AG08396 (cell line): ENCODE data around the gene DRD3.

Experiments used
- DNase-seq: peaks from one replicate; pipeline ENCODE4 v3.0.0; 2012; ENCODE audit warnings: low spot score, mixed read lengths

DRD3 gene

GRCh38 chr3:114178770-114179368 lies at the start of gene DRD3:
Gene DRD3, minus strand, starts transcription at chr3:114179052. Its CDS starts 7,060 bp downstream, at chr3:114171992.
- peak; percentile 31 for DNase-seq

- DNase-seq: no peak
Measured at GRCh38 chr3:114227076-114227475, 48.2 kb upstream of the DRD3 start.

- no peak for DNase-seq
Measured at GRCh38 chr3:114226313-114226712, 47.5 kb upstream of the DRD3 start.

- no peak for DNase-seq
Measured at GRCh38 chr3:114223143-114223542, 44.3 kb upstream of the DRD3 start.

GRCh38 chr3:114221881-114222264 lies 43.0 kb upstream of the DRD3 start:
- no peak for DNase-seq

GRCh38 chr3:114221165-114221880 lies 42.5 kb upstream of the DRD3 start:
- DNase-seq: no peak

GRCh38 chr3:114219741-114220140 lies 40.9 kb upstream of the DRD3 start:
- no peak for DNase-seq

GRCh38 chr3:114218578-114219185 lies 39.8 kb upstream of the DRD3 start:
- no peak for DNase-seq

- no peak for DNase-seq
Measured at GRCh38 chr3:114218006-114218405, 39.2 kb upstream of the DRD3 start.

- DNase-seq: no peak
Measured at GRCh38 chr3:114217266-114217665, 38.4 kb upstream of the DRD3 start.

- peak; percentile 48 for DNase-seq
Measured at GRCh38 chr3:114216186-114216970, 37.5 kb upstream of the DRD3 start.

- no peak for DNase-seq
Measured at GRCh38 chr3:114214542-114215341, 35.9 kb upstream of the DRD3 start.

- peak; percentile 71 for DNase-seq
Measured at GRCh38 chr3:114213627-114214541, 35.0 kb upstream of the DRD3 start.

- DNase-seq: peak; percentile 19
Measured at GRCh38 chr3:114213292-114213626, 34.4 kb upstream of the DRD3 start.

- DNase-seq: no peak
Measured at GRCh38 chr3:114212646-114213045, 33.8 kb upstream of the DRD3 start.

GRCh38 chr3:114207768-114208167 lies 28.9 kb upstream of the DRD3 start:
- no peak for DNase-seq

- DNase-seq: no peak
Measured at GRCh38 chr3:114206342-114206741, 27.5 kb upstream of the DRD3 start.

GRCh38 chr3:114205541-114205940 lies 26.7 kb upstream of the DRD3 start:
- no peak for DNase-seq

GRCh38 chr3:114194750-114195149 lies 15.9 kb upstream of the DRD3 start:
- DNase-seq: no peak

- DNase-seq: no peak
Measured at GRCh38 chr3:114192136-114192535, 13.3 kb upstream of the DRD3 start.

GRCh38 chr3:114186501-114186900 lies 7.6 kb upstream of the DRD3 start:
- DNase-seq: no peak
